WTC11 (cell line): ENCODE measurements around the gene TMEM117.

Experiments
- ATF1 ChIP-seq: sonication (generic); formaldehyde crosslinking; IDR thresholded peaks from 2 replicates; pipeline ENCODE4 v1.8.1; 2023; ENCODE audit warnings: mild to moderate bottlenecking, moderate library complexity, missing genetic modification reagents
- ATF3 ChIP-seq: sonication (generic); formaldehyde crosslinking; conservative IDR thresholded peaks from 2 replicates; pipeline ENCODE4 v1.8.1; 2022; ENCODE audit warnings: mild to moderate bottlenecking, missing genetic modification reagents
- CREB1 ChIP-seq: sonication (generic); formaldehyde crosslinking; IDR thresholded peaks from 2 replicates; pipeline ENCODE4 v1.8.0; 2023; ENCODE audit warnings: mild to moderate bottlenecking, missing genetic modification reagents
- CTCF ChIP-seq: fragments of 200-600 bp; IDR thresholded peaks from 2 replicates; pipeline ENCODE4 v1.8.0; 2022; ENCODE audit warnings: antibody characterized with exemption
- FOXJ3 ChIP-seq: sonication (generic); formaldehyde crosslinking; IDR thresholded peaks from 2 replicates; pipeline ENCODE4 v1.9.0; 2021; ENCODE audit warnings: missing genetic modification reagents, mild to moderate bottlenecking, borderline replicate concordance
- FOXP1 ChIP-seq: sonication (generic); formaldehyde crosslinking; IDR thresholded peaks from 2 replicates; pipeline ENCODE4 v1.8.0; 2022; ENCODE audit warnings: missing genetic modification reagents, mild to moderate bottlenecking, moderate library complexity, borderline replicate concordance
- HMGXB4 ChIP-seq: sonication (generic); formaldehyde crosslinking; IDR thresholded peaks from 2 replicates; pipeline ENCODE4 v1.8.1; 2023; ENCODE audit warnings: mild to moderate bottlenecking, moderate library complexity, missing genetic modification reagents
- MAX ChIP-seq: sonication (generic); formaldehyde crosslinking; IDR thresholded peaks from 2 replicates; pipeline ENCODE4 v1.8.0; 2022; ENCODE audit warnings: mild to moderate bottlenecking, missing genetic modification reagents
- PREB ChIP-seq: sonication (generic); formaldehyde crosslinking; IDR thresholded peaks from 2 replicates; pipeline ENCODE4 v1.8.1; 2022; ENCODE audit warnings: mild to moderate bottlenecking, missing genetic modification reagents, moderate library complexity, borderline replicate concordance
- SP1 ChIP-seq: sonication (generic); formaldehyde crosslinking; conservative IDR thresholded peaks from 2 replicates; pipeline ENCODE4 v1.8.1; 2022; ENCODE audit warnings: missing genetic modification reagents
- TP53 ChIP-seq: sonication (generic); formaldehyde crosslinking; IDR thresholded peaks from 2 replicates; pipeline ENCODE4 v1.8.1; 2023; ENCODE audit warnings: mild to moderate bottlenecking, missing genetic modification reagents
- ZNF121 ChIP-seq: sonication (generic); formaldehyde crosslinking; IDR thresholded peaks from 2 replicates; pipeline ENCODE4 v1.8.0; 2023; ENCODE audit warnings: missing genetic modification reagents
- ZNF423 ChIP-seq: fragments of 250-450 bp; sonication (Bioruptor Pico); IDR thresholded peaks from 2 replicates; pipeline ENCODE4 v2.1.2; 2022; ENCODE audit warnings: mild to moderate bottlenecking, moderate library complexity

- TF ChIP-seq ATF1 (CRISPR knock-in tag) = no peak
- no peak for TF ChIP-seq CTCF
- no peak for TF ChIP-seq PREB (CRISPR knock-in tag)
- TF ChIP-seq ZNF121 = no peak
- no peak for TF ChIP-seq ZNF423 (CRISPR knock-in tag)
- no peak for TF ChIP-seq ATF3 (CRISPR knock-in tag)
- no peak for TF ChIP-seq HMGXB4 (CRISPR knock-in tag)
- no peak for TF ChIP-seq TP53
- no peak for TF ChIP-seq FOXJ3 (CRISPR knock-in tag)
- no peak for TF ChIP-seq SP1 (CRISPR knock-in tag)
- no peak for TF ChIP-seq MAX (CRISPR knock-in tag)
- TF ChIP-seq FOXP1 (CRISPR knock-in tag) = no peak
- TF ChIP-seq CREB1 = no peak
Measured at GRCh38 chr12:43826681-43827080, 9.2 kb upstream of the TMEM117 start.
